ENCODE results near the gene XYLT1.

The XYLT1 gene

GRCh38 chr16:17454162-17454730, 16.5 kb downstream of the XYLT1 start:
- DNase-seq, result no peak

GRCh38 chr16:17453364-17454038, 17.3 kb downstream of the XYLT1 start:
- DNase-seq, result no peak

GRCh38 chr16:17452922-17453321, 17.8 kb downstream of the XYLT1 start:
- no peak for DNase-seq

GRCh38 chr16:17451843-17452242, 18.9 kb downstream of the XYLT1 start:
- DNase-seq, result no peak

- DNase-seq, result no peak
Observed at GRCh38 chr16:17450291-17450690, 20.5 kb downstream of the XYLT1 start.

- no peak for DNase-seq
Observed at GRCh38 chr16:17448640-17449638, 21.8 kb downstream of the XYLT1 start.

- DNase-seq, result no peak
Observed at GRCh38 chr16:17447101-17447569, 23.6 kb downstream of the XYLT1 start.

- DNase-seq, result no peak
Observed at GRCh38 chr16:17446661-17447060, 24.1 kb downstream of the XYLT1 start.

GRCh38 chr16:17445421-17445820, 25.3 kb downstream of the XYLT1 start:
- DNase-seq, result no peak

- DNase-seq, result no peak
Observed at GRCh38 chr16:17444658-17445057, 26.1 kb downstream of the XYLT1 start.

GRCh38 chr16:17440131-17440530, 30.6 kb downstream of the XYLT1 start:
- no peak for DNase-seq

- no peak for DNase-seq
Observed at GRCh38 chr16:17439580-17439979, 31.2 kb downstream of the XYLT1 start.

GRCh38 chr16:17437981-17438380, 32.8 kb downstream of the XYLT1 start:
- DNase-seq, result no peak

GRCh38 chr16:17437127-17437720, 33.5 kb downstream of the XYLT1 start:
- no peak for DNase-seq

- no peak for DNase-seq
Observed at GRCh38 chr16:17435318-17435717, 35.4 kb downstream of the XYLT1 start.

GRCh38 chr16:17433577-17434451, 36.9 kb downstream of the XYLT1 start:
- DNase-seq, result no peak

GRCh38 chr16:17432901-17433576, 37.7 kb downstream of the XYLT1 start:
- no peak for DNase-seq

GRCh38 chr16:17431968-17432625, 38.7 kb downstream of the XYLT1 start:
- no peak for DNase-seq

- no peak for DNase-seq
Observed at GRCh38 chr16:17431012-17431411, 39.7 kb downstream of the XYLT1 start.

GRCh38 chr16:17426451-17426850, 44.3 kb downstream of the XYLT1 start:
- DNase-seq, result no peak

- no peak for DNase-seq
Observed at GRCh38 chr16:17424771-17425170, 46.0 kb downstream of the XYLT1 start.
